GM19467 (cell line): ENCODE data around the gene APC2.

Experiments used
- ATAC-seq: cut with Tn5 transposase; IDR thresholded peaks from one replicate; pipeline ENCODE4 v1.9.1; 2021; ENCODE audit warnings: mild to moderate bottlenecking, moderate library complexity; ENCODE audit not compliant: unreplicated experiment

APC2 gene

DNA sequence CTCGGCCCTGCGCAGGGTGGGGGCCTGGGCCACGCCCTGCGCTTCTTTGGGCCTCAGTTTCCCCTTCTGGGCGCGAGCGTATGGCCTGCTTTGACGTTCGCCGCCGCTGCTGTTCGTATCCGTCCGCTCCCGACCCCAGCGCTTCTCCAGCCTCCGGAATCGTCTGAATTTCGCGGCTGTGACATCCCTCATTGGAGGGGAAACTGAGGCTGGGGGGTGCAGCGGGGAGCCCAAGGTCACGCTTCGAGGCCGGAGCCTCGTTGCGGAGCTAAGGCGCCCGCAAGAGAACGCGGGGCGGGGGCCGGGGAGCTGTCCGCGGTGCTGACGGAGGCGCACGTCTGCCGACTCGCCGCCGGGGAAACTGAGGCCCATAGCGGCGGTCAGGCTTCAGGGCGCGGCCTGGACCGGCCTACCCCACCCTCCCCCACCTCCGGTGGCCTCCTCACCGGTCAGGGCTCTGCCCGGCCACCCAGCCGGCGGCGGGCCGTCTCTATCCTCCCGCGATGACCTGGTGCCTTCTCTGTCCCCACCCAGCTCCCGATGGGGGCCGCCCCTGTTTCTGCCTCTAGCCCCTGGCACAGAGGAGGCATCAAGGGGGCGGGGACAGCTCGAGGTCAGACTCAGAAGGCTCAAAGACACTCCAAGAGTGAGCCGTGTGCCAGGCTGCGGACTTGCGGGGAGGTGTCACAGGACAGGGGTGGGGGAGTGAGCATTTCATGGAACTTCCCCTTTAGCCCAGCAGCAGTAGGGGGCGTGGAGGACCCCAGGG is 3.0 kb upstream of the APC2 start:
- ATAC-seq = no peak

- no peak for ATAC-seq
These were observed 2.4 kb upstream of the APC2 start for GRCh38 chr19:1447504-1447903.

DNA sequence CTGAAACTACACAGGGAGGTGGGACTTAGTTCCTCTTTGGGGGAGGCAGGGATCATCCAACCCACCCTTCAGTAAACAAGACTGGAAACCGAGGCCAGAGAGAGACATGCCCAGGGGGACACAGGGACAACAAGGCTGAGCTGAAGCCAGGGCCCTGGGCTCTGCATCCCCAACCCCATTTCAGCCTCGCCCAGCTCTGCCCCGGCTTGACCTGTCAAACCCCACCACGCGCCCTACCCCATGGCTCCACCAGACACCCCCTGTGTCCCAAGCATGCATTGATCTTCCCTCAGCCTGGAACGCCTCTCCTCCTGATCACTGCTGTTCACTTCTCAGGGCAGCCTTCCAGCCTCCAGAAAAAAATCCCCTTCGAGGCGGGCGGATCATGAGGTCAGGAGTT is 2.0 kb upstream of the APC2 start:
- ATAC-seq = no peak

GRCh38 chr19:1450735-1451731 is 1.1 kb downstream of the APC2 start:
- no peak for ATAC-seq

GRCh38 chr19:1451916-1452801 is 2.2 kb downstream of the APC2 start:
- no peak for ATAC-seq

GRCh38 chr19:1452802-1453524 is 3.0 kb downstream of the APC2 start:
- ATAC-seq = no peak

GRCh38 chr19:1453525-1454364 is 3.8 kb downstream of the APC2 start:
- ATAC-seq = no peak

GRCh38 chr19:1455002-1455335 is 5.0 kb downstream of the APC2 start:
- ATAC-seq = no peak

- ATAC-seq = no peak
These were observed 5.6 kb downstream of the APC2 start for GRCh38 chr19:1455336-1456120.

- no peak for ATAC-seq
These were observed 6.4 kb downstream of the APC2 start for GRCh38 chr19:1456121-1456900.

GRCh38 chr19:1457031-1457739 is 7.3 kb downstream of the APC2 start:
- ATAC-seq = no peak

GRCh38 chr19:1457892-1458291 is 8.0 kb downstream of the APC2 start:
- ATAC-seq = no peak

DNA sequence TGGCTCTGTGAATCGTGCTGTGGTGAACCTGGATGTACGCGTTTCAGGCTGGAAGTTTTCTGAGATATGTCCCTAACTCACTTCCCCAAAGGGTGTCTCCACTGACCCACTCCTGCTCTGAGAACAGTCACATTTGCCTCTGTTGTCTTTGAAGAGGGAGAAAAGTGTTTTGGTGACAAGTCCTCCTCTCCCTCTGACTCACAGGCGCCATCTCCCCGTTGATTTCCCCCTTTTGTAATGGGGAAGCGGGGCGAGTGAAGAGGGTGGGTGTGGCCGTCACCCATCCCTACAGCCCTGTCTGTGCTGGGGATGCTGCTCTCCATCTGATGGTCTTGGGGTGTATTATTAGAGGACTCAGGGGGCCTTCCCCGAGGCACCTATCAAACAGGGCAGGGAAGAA is 9.6 kb downstream of the APC2 start:
- no peak for ATAC-seq

DNA sequence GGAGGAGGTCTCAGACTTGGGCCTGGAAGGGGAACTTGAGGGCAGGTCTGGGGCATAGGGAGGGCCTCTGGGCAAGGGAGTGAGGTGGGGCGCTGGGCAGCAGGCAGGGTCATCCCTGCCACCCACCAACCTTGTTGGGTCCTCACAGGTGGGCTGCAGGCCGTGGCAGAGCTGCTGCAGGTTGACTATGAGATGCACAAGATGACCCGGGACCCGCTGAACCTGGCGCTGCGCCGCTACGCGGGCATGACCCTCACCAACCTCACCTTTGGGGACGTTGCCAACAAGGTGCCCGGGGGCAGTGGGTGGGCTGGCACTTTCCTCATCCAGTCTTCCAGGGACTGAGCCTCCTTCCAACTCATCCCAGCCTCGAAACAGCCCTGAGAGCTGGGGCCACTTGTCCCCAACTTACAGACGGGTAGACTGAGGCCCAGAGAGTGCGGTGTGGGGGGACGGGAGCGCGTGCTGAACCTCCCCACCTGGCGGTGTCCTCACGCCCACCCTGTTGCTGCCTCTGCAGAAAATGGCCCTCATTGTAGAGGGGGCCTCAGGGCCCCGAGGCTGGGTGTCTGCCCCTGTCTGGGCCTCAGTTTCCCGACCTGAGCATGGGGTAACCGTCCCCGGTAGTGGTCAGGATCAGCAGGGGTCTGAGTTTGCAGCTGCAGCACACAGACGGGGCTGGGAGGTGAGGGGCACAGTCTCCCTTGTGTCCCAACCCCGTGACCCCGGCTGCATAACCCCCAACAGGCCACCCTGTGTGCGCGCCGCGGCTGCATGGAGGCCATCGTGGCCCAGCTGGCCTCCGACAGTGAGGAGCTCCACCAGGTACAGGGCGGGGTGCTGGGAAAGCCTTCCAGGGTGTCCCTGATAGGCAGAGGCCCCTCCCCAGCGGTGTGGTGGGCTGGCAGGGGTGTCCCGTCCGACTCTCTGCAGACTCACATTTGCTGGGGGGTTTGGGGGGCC is 10.4 kb downstream of the APC2 start:
- no peak for ATAC-seq

GRCh38 chr19:1461862-1462261 is 11.9 kb downstream of the APC2 start:
- no peak for ATAC-seq
